ENCODE measurements around the gene BMP8B.
"Not testable (repeated sequence)": the region's sequence is repeated elsewhere in the genome, so short reads cannot be mapped to it uniquely, and the experiment has no call there.

BMP8B gene

GRCh38 chr1:39788758-39789570 is at the start of gene BMP8B:
Gene BMP8B, minus strand, starts transcription at chr1:39788865. Its CDS starts 380 bp downstream, at chr1:39788485.
- peak in 2 of 3 donors; percentile 16 to 35 for DNase-seq (ENCODE audit: low read depth in 2 of 3, low spot score in 1 of 3)

GRCh38 chr1:39836595-39837110 is 48.0 kb upstream of the BMP8B start:
- DNase-seq (ENCODE audit: low read depth in 2 of 3, low spot score in 1 of 3), result no peak

GRCh38 chr1:39835935-39836594 is 47.4 kb upstream of the BMP8B start:
- no peak for DNase-seq (ENCODE audit: low read depth in 2 of 3, low spot score in 1 of 3)

- DNase-seq (ENCODE audit: low read depth in 2 of 3, low spot score in 1 of 3), result no peak
Observed at GRCh38 chr1:39835110-39835509, 46.4 kb upstream of the BMP8B start.

- no peak for DNase-seq (ENCODE audit: low read depth in 2 of 3, low spot score in 1 of 3)
Observed at GRCh38 chr1:39833621-39834385, 45.1 kb upstream of the BMP8B start.

- no peak for DNase-seq (ENCODE audit: low read depth in 2 of 3, low spot score in 1 of 3)
Observed at GRCh38 chr1:39833121-39833520, 44.5 kb upstream of the BMP8B start.

- no peak for DNase-seq (ENCODE audit: low read depth in 2 of 3, low spot score in 1 of 3)
Observed at GRCh38 chr1:39832294-39832693, 43.6 kb upstream of the BMP8B start.

- DNase-seq (ENCODE audit: low read depth in 2 of 3, low spot score in 1 of 3), result no peak
Observed at GRCh38 chr1:39829791-39830533, 41.3 kb upstream of the BMP8B start.

- DNase-seq (ENCODE audit: low read depth in 2 of 3, low spot score in 1 of 3), result no peak
Observed at GRCh38 chr1:39828734-39829133, 40.1 kb upstream of the BMP8B start.

- DNase-seq (ENCODE audit: low read depth in 2 of 3, low spot score in 1 of 3), result not testable (repeated sequence)
Observed at GRCh38 chr1:39828255-39828654, 39.6 kb upstream of the BMP8B start.

GRCh38 chr1:39827201-39827600 is 38.5 kb upstream of the BMP8B start:
- no peak for DNase-seq (ENCODE audit: low read depth in 2 of 3, low spot score in 1 of 3)

GRCh38 chr1:39826583-39826982 is 37.9 kb upstream of the BMP8B start:
- DNase-seq (ENCODE audit: low read depth in 2 of 3, low spot score in 1 of 3), result no peak

- no peak for DNase-seq (ENCODE audit: low read depth in 2 of 3, low spot score in 1 of 3)
Observed at GRCh38 chr1:39825432-39825941, 36.8 kb upstream of the BMP8B start.

- DNase-seq (ENCODE audit: low read depth in 2 of 3, low spot score in 1 of 3), result not testable (repeated sequence)
Observed at GRCh38 chr1:39823450-39823849, 34.8 kb upstream of the BMP8B start.

GRCh38 chr1:39822146-39822545 is 33.5 kb upstream of the BMP8B start:
- no peak for DNase-seq (ENCODE audit: low read depth in 2 of 3, low spot score in 1 of 3)

- DNase-seq (ENCODE audit: low read depth in 2 of 3, low spot score in 1 of 3), result no peak
Observed at GRCh38 chr1:39819091-39819812, 30.6 kb upstream of the BMP8B start.

- DNase-seq (ENCODE audit: low read depth in 2 of 3, low spot score in 1 of 3), result no peak
Observed at GRCh38 chr1:39818482-39818881, 29.8 kb upstream of the BMP8B start.

GRCh38 chr1:39817091-39817932 is 28.6 kb upstream of the BMP8B start:
- DNase-seq (ENCODE audit: low read depth in 2 of 3, low spot score in 1 of 3), result peak; percentile 41 to 49 (median 41)
